Endothelial cell of umbilical vein (primary cell): ENCODE measurements around the gene UBFD1. TPM values are rescaled to one million over a fixed set of nuclear protein-coding genes. Genes with fewer than 3 reads are reported as not detected.

Experiments
- BruUV-seq: library from RNA; stranded (reverse); fragments of 400-500 nt; replicated peaks from 2 replicates; lab custom pipeline; 2021; lab: Mats Ljungman, UMichigan
- CTCF ChIA-PET: fragments of 300-600, 350-600 bp; sonication (Branson Sonifier 250); formaldehyde crosslinking; loops from one replicate; lab custom pipeline; 2021; ENCODE audit warnings: antibody characterized with exemption, inconsistent platforms; lab: Charles Lee
- POLR2A ChIA-PET: fragments of 300-600, 350-600 bp; sonication (Branson Sonifier 250); formaldehyde crosslinking; loops from one replicate; lab custom pipeline; 2021; ENCODE audit warnings: antibody characterized with exemption, inconsistent platforms; lab: Charles Lee
- DNase-seq: peaks from one replicate; pipeline ENCODE4 v3.0.0-alpha.2; 2011; ENCODE audit warnings: low read depth, low spot score
- FAIRE-seq: peaks from 2 replicates; lab custom pipeline; 2011; peaks lifted over from hg19 to GRCh38; lab: Jason Lieb, UNC
- H2AFZ ChIP-seq: 2 replicates; pipeline ENCODE4 v1.6.0; 2012; ENCODE audit warnings: low read depth, low read length, control low read depth, inconsistent platforms
- H3K27ac ChIP-seq: 2 replicates; pipeline ENCODE4 v1.5.1; 2011; ENCODE audit warnings: low read depth, mild to moderate bottlenecking, control low read depth, low read length, moderate library complexity; ENCODE audit not compliant: insufficient read depth
- H3K27me3 ChIP-seq, 2 experiments: 2 replicates each; pipeline versions ENCODE4 v1.6.0 to v1.6.1; 2011; ENCODE audit warnings: low read length in 2 of 2, mixed read lengths in 1 of 2; ENCODE audit not compliant: control insufficient read depth in 2 of 2, insufficient read depth in 2 of 2
- H3K36me3 ChIP-seq, 2 experiments: 2 replicates in 1 of 2; 3 replicates in 1 of 2; pipeline ENCODE4 v1.5.1; 2011; ENCODE audit warnings: low read length in 2 of 2, mild to moderate bottlenecking in 1 of 2, moderate library complexity in 1 of 2; ENCODE audit not compliant: control insufficient read depth in 2 of 2, insufficient read depth in 2 of 2; ENCODE audit errors: extremely low read depth in 1 of 2
- H3K4me1 ChIP-seq: 3 replicates; pipeline ENCODE4 v1.5.1; 2011; ENCODE audit warnings: mild to moderate bottlenecking, low read length; ENCODE audit not compliant: control insufficient read depth, insufficient read depth; ENCODE audit errors: extremely low read depth
- H3K4me2 ChIP-seq: 2 replicates; pipeline ENCODE4 v1.6.1; 2011; ENCODE audit warnings: low read length, control low read depth, mixed read lengths; ENCODE audit not compliant: insufficient read depth
- H3K4me3 ChIP-seq, 3 experiments: fragments of 200-600 bp in 1 of 3; sonication (generic), shearing (Covaris generic) in 1 of 3; replicated peaks in 1 of 3; 2 replicates each; pipeline ENCODE4 v1.5.1; 2011 to 2016; ENCODE audit warnings: control low read depth in 3 of 3, low read length in 3 of 3, mild to moderate bottlenecking in 2 of 3, inconsistent platforms in 1 of 3, low read depth in 1 of 3, moderate library complexity in 1 of 3; ENCODE audit not compliant: insufficient read depth in 1 of 3
- H3K79me2 ChIP-seq: 2 replicates; pipeline ENCODE4 v1.6.0; 2012; ENCODE audit warnings: low read length, inconsistent platforms; ENCODE audit not compliant: control insufficient read depth, insufficient read depth
- H3K9ac ChIP-seq: replicated peaks from 2 replicates; pipeline ENCODE3; 2011; ENCODE audit warnings: low read length, control low read depth; ENCODE audit not compliant: insufficient read depth; ENCODE audit errors: extremely low read depth
- H3K9me1 ChIP-seq: replicated peaks from 3 replicates; pipeline ENCODE4 v1.6.0; 2011; ENCODE audit warnings: mild to moderate bottlenecking, low read length; ENCODE audit not compliant: control insufficient read depth, insufficient read depth; ENCODE audit errors: extremely low read depth
- H3K9me3 ChIP-seq: replicated peaks from 2 replicates; pipeline ENCODE4 v1.5.1; 2012; ENCODE audit warnings: low read length, inconsistent platforms; ENCODE audit not compliant: control insufficient read depth, insufficient read depth
- H4K20me1 ChIP-seq: replicated peaks from 2 replicates; pipeline ENCODE3; 2011; ENCODE audit warnings: mild to moderate bottlenecking, low read length; ENCODE audit not compliant: control insufficient read depth, insufficient read depth; ENCODE audit errors: extremely low read depth
- EZH2 ChIP-seq: IDR thresholded peaks from 2 replicates; pipeline ENCODE4 v1.6.1; 2012; ENCODE audit warnings: borderline replicate concordance, low read depth, mild to moderate bottlenecking, moderate library complexity, low read length, inconsistent platforms; ENCODE audit not compliant: severe bottlenecking
- FOS ChIP-seq: IDR thresholded peaks from 2 replicates; pipeline ENCODE4 v1.6.1; 2011; ENCODE audit warnings: mild to moderate bottlenecking, low read length, moderate library complexity, borderline replicate concordance; ENCODE audit not compliant: insufficient read depth
- JUN ChIP-seq: IDR thresholded peaks from 2 replicates; pipeline ENCODE4 v1.6.1; 2011; ENCODE audit warnings: borderline replicate concordance, low read depth; ENCODE audit not compliant: insufficient read length, insufficient read depth
- MAX ChIP-seq: IDR thresholded peaks from 2 replicates; pipeline ENCODE4 v1.6.1; 2011; ENCODE audit not compliant: insufficient read depth, insufficient read length
- MYC ChIP-seq: IDR thresholded peaks from one replicate; pipeline ENCODE4 v1.6.1; 2011; ENCODE audit warnings: mild to moderate bottlenecking, low read depth, low read length
- POLR2A ChIP-seq: IDR thresholded peaks from 2 replicates; pipeline ENCODE4 v1.6.1; 2012; ENCODE audit warnings: low read depth, mild to moderate bottlenecking, control low read depth, low read length
- POLR2AphosphoS5 ChIP-seq: IDR thresholded peaks from 2 replicates; pipeline ENCODE4 v1.6.1; 2012; ENCODE audit warnings: low read depth, mild to moderate bottlenecking, control low read depth, low read length, moderate library complexity; ENCODE audit not compliant: insufficient read depth
- dilution Hi-C: fragments of 300-500 bp; cut with MboI; formaldehyde crosslinking; loops from one replicate; pipeline ENCODE4 v1.15.0; 2019; ENCODE audit warnings: low sequenced_read_pairs; ENCODE audit not compliant: extremely low pct_ligation_motif_present
- intact Hi-C: fragments of 100-400 bp; cut with micrococcal nuclease; formaldehyde crosslinking; loops from one replicate; pipeline ENCODE4 v1.10.0; 2022
- polyA plus RNA-seq, 4 experiments: library from polyadenylated mRNA; depleted of rRNA in 3 of 4; stranded (reverse) in 3 of 4; unstranded in 1 of 4; fragments of >200 nt; gene quantifications; 2 replicates each; pipeline versions ENCODE4 v1.2.1 to v1.2.3, GENCODE V29; 2011 to 2012; ENCODE audit warnings: missing spikeins in 1 of 4
- total RNA-seq: library from RNA; stranded (reverse); gene quantifications from 2 replicates; pipeline ENCODE4 v1.2.3, GENCODE V29; 2021

Gene UBFD1
- total and polyA plus RNA-seq, 2 donors (not counting 3 experiments of a cell fraction or from before 2014, with no cell fraction given): 50.0 to 69.9 TPM

GRCh38 chr16:23594186-23594585 lies 36.7 kb downstream of the UBFD1 start:
- dilution Hi-C loops: no loop called here
- H3K4me2 ChIP-seq: no peak overlapping the region
- H2AFZ ChIP-seq: no peak overlapping the region
- peaks cover 64% of the 10 kb centered on the region for H3K79me2 ChIP-seq
- BruUV-seq: no TSS peak
- intact Hi-C loops: no loop called here
- POLR2A ChIA-PET: no interaction called here
- no peak for TF ChIP-seq POLR2A
- TF ChIP-seq EZH2: no peak
- TF ChIP-seq JUN: no peak
- TF ChIP-seq MAX: no peak
- TF ChIP-seq MYC: no peak
- no peak for TF ChIP-seq POLR2AphosphoS5
- peaks cover 2% of the 10 kb centered on the region for H4K20me1 ChIP-seq
- no peak overlapping the region for H3K9ac ChIP-seq
- CTCF ChIA-PET: no interaction called here
- DNase-seq (no peak), FAIRE-seq (no peak)
- H3K27me3 ChIP-seq: no peaks in the 10 kb centered on the region
- H3K9me3 ChIP-seq: no peaks in the 10 kb centered on the region
- H3K36me3 ChIP-seq: peaks cover 8 to 19% of the 10 kb centered on the region in 2 experiments
- H3K4me3 ChIP-seq: no peak overlapping the region
- H3K9me1 ChIP-seq: no peaks in the 10 kb centered on the region
- H3K27ac ChIP-seq: no peak overlapping the region
- peaks cover 7% of the 10 kb centered on the region for H3K4me1 ChIP-seq

GRCh38 chr16:23595246-23595950 lies 37.9 kb downstream of the UBFD1 start:
- peak overlapping the region; percentile 59 for H3K27ac ChIP-seq
- H3K79me2 ChIP-seq: peaks cover 53% of the 10 kb centered on the region
- H3K4me3 ChIP-seq: peak overlapping the region; percentile 77 to 89 (median 87)
- no peaks in the 10 kb centered on the region for H3K27me3 ChIP-seq
- H2AFZ ChIP-seq: no peak overlapping the region
- peaks cover 7% of the 10 kb centered on the region for H3K4me1 ChIP-seq
- ChIA-PET CTCF (no interaction called here), POLR2A (no interaction called here)
- TF ChIP-seq FOS: no peak
- FAIRE-seq: no peak
- no peak for DNase-seq
- H3K9me3 ChIP-seq: no peaks in the 10 kb centered on the region
- intact Hi-C loops (no loop called here), dilution Hi-C loops (no loop called here)
- H4K20me1 ChIP-seq: no peaks in the 10 kb centered on the region
- H3K4me2 ChIP-seq: peak overlapping the region; percentile 75
- BruUV-seq: TSS peak; percentile 47
- peak overlapping the region; percentile 81 for H3K9ac ChIP-seq
- peaks cover 5 to 16% of the 10 kb centered on the region in 2 experiments for H3K36me3 ChIP-seq
- no peaks in the 10 kb centered on the region for H3K9me1 ChIP-seq
